ENCODE data around the gene GLG1.

- no peak for TF ChIP-seq CTCF (IDR thresholded peaks at IDR 0.05)
- no peak for TF ChIP-seq POLR2A (IDR thresholded peaks at IDR 0.05)
These were observed 110.9 kb downstream of the GLG1 start for GRCh38 chr16:74496054-74496453.

All from right lobe of liver (tissue), 4 donors.